Stimulated activated CD8-positive, alpha-beta memory T cell treated with anti-CD3 and anti-CD28 coated beads, Interleukin-15, amount 100 ng/mL, for 4 hours (primary cell): ENCODE measurements around the gene PTRHD1.

Experiments
- DNase-seq, 2 donors: peaks; one replicate each; pipeline ENCODE4 v3.0.0-alpha.2; 2020; ENCODE audit warnings: low read depth in 2 of 2

Gene PTRHD1

DNA sequence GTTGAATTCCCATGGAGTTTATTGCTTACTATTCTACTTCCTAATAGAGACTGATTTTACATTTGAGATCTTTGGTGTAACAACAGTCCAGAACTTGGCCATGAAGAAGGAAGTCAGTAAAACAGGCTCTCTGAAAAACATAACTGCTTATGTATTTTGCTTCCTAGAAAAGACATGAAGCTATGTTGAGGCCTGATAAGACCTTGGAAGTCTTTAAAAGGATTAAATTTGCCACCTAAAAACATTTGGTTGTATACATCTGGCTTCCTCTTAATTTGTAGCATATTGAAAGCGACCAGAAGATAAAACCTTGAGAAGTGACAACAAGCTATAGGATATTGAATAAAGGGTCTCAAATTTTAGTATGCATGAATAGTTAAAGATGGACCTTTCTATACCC is 36.4 kb downstream of the PTRHD1 start:
- no peak for DNase-seq

DNA sequence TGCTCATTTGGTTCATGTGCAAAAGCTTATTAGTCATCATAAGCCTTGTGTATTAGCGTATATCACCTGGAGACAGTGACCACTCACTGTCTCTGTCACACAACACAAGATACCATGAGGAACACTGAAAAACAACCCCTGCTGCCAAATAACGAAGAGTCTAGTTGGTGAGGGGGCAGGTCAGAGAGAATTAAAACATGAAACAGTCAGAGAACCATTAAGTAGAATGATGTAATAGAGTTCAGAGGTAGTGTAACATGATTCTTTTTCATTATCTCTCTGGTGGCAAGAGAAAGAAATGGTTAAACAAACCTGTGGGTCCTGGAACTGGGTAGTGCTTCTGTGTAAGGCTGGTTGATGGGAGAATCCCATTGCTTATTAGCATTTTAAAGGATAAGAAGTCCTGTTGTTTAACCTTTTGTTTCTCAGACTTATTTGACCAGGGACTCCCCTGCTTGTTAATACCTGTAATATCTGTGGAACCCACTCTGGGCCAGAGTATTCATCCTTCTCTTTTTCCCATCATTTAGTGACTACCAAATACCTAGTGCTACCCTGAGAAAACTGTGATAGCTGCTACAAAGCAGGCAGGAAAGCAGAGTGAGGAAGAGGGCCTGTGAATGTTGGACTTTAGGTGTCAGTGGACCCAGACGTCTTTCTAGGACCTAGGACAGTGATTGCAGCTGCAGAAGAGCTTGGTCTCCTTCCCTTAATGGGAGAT is 38.0 kb downstream of the PTRHD1 start:
- DNase-seq = no peak

DNA sequence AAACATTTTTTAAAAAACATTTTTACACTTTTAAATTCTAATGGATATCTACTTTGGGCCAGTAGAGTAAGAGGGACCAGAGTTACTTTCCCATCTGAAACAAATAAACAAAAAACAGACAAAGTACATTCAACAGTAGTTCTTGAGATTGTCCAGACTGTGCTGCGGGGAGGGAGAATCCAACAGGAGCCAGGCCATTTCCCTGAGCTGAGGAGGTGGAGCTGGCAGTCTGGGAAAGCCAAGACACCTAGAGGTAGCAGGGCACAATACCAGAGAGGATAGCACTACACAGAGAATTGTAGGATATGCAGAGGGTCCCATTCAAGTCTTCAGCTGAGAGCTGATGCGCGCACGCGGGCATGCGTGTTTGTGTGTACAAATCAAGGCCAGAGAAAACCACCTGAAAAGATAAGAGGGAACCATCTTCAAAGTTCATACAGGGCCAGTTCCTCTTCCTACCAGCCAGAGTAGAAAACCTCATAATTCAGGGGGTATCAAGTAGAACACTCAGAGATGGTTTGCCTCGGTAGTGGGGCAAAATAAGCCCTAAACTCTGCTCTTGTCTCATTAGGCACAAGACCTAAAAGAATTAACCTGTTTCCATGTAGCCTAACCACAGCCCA is 44.0 kb downstream of the PTRHD1 start:
- DNase-seq = no peak

DNA sequence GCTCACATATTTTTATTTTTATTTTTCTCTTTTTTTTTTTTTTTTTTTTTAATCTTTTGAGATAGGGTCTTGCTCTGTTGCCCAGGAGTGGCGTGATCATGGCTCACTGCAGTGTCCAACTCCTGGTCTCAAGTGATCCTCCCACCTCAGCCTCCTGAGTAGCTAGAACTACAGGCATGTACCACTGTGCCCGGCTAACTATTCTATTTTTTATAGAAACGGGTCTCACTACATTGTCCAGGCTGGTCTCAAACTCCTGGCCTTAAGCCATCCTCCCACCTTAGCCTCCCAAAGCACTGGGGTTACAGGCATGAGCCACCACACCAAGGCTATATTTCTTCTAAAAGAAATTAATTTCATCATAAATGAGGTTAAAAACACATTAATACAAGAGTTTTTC is 45.9 kb downstream of the PTRHD1 start:
- DNase-seq = no peak

DNA sequence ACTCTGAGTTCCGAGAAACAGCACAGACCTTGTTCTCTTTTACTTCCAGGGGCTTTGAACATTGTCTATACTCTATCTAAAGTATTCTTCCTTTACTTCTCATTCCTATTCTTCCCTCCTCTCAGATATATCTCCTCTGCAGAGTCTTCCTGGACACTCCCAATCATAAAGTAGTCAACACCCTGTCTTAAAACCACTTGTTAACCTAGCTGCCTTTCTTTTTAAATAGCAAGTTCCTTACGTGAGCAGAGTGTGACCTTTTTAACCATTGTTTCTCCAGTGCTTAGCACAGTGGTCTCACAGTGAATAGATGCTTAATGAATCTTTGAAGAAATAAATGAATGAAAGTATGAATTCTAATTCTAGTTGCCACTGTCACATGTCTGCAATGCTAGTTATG is 47.4 kb downstream of the PTRHD1 start:
- no peak for DNase-seq

DNA sequence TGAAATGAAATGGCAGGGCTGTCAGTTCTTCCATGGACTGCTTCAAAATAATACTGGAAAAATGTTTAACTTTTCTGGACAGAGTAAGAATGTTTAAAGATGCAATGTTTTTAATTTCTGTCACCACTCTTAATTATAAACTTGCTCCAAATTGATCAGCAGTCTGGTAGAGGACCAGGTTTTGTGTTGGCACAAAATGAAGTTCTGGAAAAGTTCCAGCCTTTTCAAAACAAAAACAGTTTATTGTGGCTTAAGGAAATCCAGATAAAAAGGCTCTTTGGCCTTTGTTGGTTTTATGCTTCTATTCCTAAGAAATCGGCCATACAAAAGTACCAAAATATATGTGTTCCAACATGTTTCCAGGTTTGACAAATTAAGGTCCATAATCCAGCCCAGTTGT is 48.8 kb downstream of the PTRHD1 start:
- no peak for DNase-seq

DNA sequence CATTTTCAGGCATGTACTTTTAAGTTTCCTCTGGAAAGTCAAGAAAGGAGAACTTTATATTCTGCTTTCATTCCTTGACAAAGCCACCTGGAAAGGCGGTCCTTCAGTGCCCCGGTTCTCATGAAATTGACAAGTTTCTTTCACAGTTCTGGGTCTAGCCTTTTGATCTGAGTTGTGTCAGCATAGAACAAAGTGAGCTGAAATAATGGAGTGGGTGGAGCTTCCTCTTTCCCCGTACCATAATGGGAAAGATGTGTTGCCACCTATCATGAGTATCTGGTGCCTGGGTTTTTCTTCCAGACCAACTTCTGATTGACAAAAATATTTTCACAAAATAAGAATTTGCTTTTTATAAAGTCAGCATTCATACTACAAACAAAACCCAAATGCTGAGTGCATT is 49.3 kb downstream of the PTRHD1 start:
- no peak for DNase-seq

DNA sequence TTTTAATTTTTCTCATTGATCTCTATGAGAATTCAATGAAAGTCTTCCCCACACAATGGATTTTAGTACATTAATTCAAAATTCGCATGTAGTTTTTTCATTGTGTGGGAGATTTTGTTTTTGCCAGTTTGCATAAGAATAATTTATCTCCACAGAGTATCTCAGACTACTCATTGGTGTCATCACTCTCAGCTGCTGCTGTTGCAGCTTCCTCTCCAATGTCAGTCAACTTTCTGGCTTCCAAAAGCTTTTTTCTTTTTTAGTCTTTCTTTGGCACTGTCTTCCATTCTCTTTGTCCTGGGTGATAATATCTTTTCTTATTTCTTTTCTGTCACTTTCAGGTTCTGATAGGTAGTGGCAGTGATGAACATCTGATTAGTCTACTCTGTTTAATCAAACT is 50.5 kb downstream of the PTRHD1 start:
- no peak for DNase-seq

DNA sequence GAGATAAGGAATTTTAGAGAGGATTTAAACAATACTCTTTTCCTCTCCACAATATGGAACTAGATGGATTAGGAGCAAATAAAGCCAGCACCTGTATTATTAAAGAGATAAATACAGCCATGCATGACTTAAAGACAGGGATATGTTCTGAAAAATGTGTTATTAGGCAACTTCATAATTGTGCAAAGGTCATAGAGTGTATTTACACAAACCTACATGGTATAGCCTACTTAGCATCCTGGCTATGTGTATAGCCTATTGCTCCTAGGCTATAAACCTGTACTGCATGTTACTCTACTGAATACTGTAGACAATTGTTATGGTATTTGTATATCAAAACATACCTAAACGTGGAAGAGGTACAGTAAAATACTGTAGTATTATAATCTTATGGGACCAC is 53.0 kb downstream of the PTRHD1 start:
- DNase-seq = no peak
